ENCODE results near the gene PSME1.

The PSME1 gene

DNA sequence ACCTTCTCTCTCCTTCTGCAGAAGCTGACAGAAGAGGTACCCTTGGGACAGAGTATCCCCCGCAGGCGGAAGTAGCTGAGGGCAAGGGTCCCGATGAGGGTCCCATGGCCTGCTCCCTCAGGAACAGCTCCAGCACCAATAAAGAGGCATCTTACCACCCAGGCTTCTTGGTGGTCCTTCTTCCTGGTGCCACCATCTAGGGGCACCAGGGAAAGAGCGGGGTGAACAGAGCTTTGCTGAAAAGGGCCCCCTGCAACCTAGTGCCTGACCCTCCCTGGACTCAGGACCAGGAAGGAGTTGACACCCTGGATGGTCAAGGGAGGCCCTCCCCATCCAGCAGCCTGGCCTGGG, 24.5 kb downstream of the PSME1 start:
- Histone ChIP-seq H3K27ac (ENCODE audit: insufficient read depth, low read depth, low read length, poor library complexity, severe bottlenecking) (no peak overlapping the region), H3K36me3 (ENCODE audit: control insufficient read depth, insufficient read depth, low read length) (peaks cover 26% of the 10 kb centered on the region), H3K27me3 (ENCODE audit: control insufficient read depth, insufficient read depth, low read length, poor library complexity, severe bottlenecking) (no peaks in the 10 kb centered on the region), H3K4me1 (ENCODE audit: control insufficient read depth, insufficient read depth, low read length) (no peaks in the 10 kb centered on the region), H3K4me3 (ENCODE audit: insufficient read depth, low read depth, low read length) (no peak overlapping the region), H3K9me3 (ENCODE audit: control insufficient read depth, low read length) (no peaks in the 10 kb centered on the region)
- WGBS, 2 experiments, result 96 to 98% methylated on average over 4 of the region's 4 CpGs

DNA sequence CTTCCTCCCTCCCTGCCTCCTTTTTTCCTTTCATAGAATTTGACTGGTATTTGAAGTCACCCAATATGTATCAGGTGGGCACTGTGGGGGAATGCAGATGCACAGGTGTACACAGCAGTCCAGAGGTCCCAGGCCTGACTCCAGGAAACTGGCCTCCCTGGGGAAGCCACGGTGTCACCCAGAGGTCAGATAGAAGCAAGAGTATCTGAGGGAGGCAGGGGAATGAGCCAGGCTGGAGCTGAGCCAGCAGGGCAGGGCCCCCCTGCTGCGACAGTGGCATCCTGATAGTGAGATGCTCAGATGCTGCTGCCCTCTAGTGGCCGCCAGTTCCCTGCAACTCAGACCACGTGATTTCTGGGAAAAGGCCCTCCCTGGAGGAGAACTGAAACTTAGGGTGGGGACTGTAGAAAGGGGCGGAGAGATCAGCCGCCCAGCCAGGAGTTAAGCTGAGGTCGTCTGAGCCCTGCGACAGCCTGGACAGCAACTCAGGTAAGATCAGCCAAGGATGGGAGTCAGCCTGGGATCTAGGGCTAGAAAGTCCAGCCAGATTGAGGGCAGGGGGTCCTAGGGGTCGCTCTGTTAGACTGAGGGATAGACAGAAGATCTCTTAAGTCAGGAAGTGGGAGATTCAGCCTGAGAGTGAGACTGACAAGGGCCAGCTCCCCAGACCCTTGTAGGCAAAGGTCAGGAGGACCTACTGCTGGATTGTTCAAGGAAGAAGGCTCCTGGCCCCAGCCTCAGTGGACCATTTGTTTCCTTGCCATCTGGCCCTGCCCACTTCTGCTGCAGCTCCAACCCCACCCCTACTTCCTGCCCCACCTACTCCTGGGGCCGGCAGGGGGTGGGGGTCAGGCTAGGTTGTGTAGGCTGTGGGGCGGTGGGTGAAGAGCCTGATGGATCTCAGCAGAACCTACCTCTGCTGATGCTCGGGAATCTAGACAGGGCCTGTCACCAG, 25.1 kb downstream of the PSME1 start, which contains the start of gene IRF9:
Gene IRF9, plus strand, starts transcription at position 416 of the 955 bp plus-strand sequence. CDS start 880 bp downstream, outside the sequence.
- 16 to 20% methylated on average over 12 of the region's 12 CpGs for WGBS, 2 experiments
- Histone ChIP-seq H3K4me3 (ENCODE audit: insufficient read depth, low read depth, low read length) (peak within 1 kb of the TSS; percentile 43), H3K36me3 (ENCODE audit: control insufficient read depth, insufficient read depth, low read length) (peaks cover 20% of the 10 kb centered on the region)

DNA sequence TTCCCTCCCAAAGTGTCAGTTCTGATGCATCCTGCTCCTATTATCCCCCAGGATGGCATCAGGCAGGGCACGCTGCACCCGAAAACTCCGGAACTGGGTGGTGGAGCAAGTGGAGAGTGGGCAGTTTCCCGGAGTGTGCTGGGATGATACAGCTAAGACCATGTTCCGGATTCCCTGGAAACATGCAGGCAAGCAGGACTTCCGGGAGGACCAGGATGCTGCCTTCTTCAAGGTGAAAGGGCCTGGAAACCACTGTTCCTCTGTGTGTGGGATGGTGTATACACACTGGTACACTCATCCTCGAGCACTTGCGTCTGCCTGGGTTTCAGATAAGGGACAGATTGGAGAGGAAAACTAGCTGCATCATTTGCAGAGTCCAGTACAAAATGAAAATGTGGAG, 26.1 kb downstream of the PSME1 start:
- H3K27me3 ChIP-seq (ENCODE audit: control insufficient read depth, insufficient read depth, low read length, poor library complexity, severe bottlenecking), result no peaks in the 10 kb centered on the region
- H3K4me1 ChIP-seq (ENCODE audit: control insufficient read depth, insufficient read depth, low read length), result no peaks in the 10 kb centered on the region
- H3K4me3 ChIP-seq (ENCODE audit: insufficient read depth, low read depth, low read length), result no peak overlapping the region
- H3K36me3 ChIP-seq (ENCODE audit: control insufficient read depth, insufficient read depth, low read length), result peaks cover 15% of the 10 kb centered on the region
- no peak overlapping the region for H3K27ac ChIP-seq (ENCODE audit: insufficient read depth, low read depth, low read length, poor library complexity, severe bottlenecking)
- WGBS, 2 experiments, result 95 to 96% methylated on average over 8 of the region's 8 CpGs
- no peaks in the 10 kb centered on the region for H3K9me3 ChIP-seq (ENCODE audit: control insufficient read depth, low read length)

More for the DNA sequence above, 25.1 kb downstream of the PSME1 start, which contains the start of gene IRF9:
- Histone ChIP-seq H3K4me1 (ENCODE audit: control insufficient read depth, insufficient read depth, low read length) (no peaks in the 10 kb centered on the region), H3K9me3 (ENCODE audit: control insufficient read depth, low read length) (no peaks in the 10 kb centered on the region), H3K27ac (ENCODE audit: insufficient read depth, low read depth, low read length, poor library complexity, severe bottlenecking) (peak within 1 kb of the TSS; percentile 60), H3K27me3 (ENCODE audit: control insufficient read depth, insufficient read depth, low read length, poor library complexity, severe bottlenecking) (no peaks in the 10 kb centered on the region)

DNA sequence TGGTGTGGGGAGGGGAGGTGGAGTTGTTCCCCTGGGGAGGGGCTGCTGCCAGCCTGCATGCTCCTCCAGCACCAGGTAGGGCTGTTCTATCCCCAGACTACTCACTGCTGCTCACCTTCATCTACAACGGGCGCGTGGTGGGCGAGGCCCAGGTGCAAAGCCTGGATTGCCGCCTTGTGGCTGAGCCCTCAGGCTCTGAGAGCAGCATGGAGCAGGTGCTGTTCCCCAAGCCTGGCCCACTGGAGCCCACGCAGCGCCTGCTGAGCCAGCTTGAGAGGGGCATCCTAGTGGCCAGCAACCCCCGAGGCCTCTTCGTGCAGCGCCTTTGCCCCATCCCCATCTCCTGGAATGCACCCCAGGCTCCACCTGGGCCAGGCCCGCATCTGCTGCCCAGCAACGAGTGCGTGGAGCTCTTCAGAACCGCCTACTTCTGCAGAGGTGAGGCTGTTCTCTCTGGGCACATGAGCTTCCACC, 28.6 kb downstream of the PSME1 start:
- no peaks in the 10 kb centered on the region for H3K9me3 ChIP-seq (ENCODE audit: control insufficient read depth, low read length)
- no peak overlapping the region for H3K27ac ChIP-seq (ENCODE audit: insufficient read depth, low read depth, low read length, poor library complexity, severe bottlenecking)
- H3K4me1 ChIP-seq (ENCODE audit: control insufficient read depth, insufficient read depth, low read length), result no peaks in the 10 kb centered on the region
- WGBS, 2 experiments, result 93 to 95% methylated on average over 14 of the region's 14 CpGs
- no peak overlapping the region for H3K4me3 ChIP-seq (ENCODE audit: insufficient read depth, low read depth, low read length)
- no peaks in the 10 kb centered on the region for H3K36me3 ChIP-seq (ENCODE audit: control insufficient read depth, insufficient read depth, low read length)
- H3K27me3 ChIP-seq (ENCODE audit: control insufficient read depth, insufficient read depth, low read length, poor library complexity, severe bottlenecking), result no peaks in the 10 kb centered on the region

DNA sequence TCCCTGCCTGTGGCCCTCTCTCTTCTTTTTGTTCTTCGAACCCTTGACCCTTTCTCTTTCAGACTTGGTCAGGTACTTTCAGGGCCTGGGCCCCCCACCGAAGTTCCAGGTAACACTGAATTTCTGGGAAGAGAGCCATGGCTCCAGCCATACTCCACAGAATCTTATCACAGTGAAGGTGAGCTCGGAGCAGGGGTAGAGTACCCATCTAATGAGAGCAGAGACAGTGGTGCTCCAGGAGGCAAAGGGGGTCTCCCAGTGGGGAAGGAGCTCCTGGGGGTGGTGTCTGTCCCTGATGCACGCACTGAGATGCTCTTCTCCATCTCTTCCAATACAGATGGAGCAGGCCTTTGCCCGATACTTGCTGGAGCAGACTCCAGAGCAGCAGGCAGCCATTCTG, 29.8 kb downstream of the PSME1 start:
- Histone ChIP-seq H3K9me3 (ENCODE audit: control insufficient read depth, low read length) (no peaks in the 10 kb centered on the region), H3K27me3 (ENCODE audit: control insufficient read depth, insufficient read depth, low read length, poor library complexity, severe bottlenecking) (no peaks in the 10 kb centered on the region), H3K36me3 (ENCODE audit: control insufficient read depth, insufficient read depth, low read length) (no peaks in the 10 kb centered on the region), H3K4me3 (ENCODE audit: insufficient read depth, low read depth, low read length) (no peak overlapping the region), H3K27ac (ENCODE audit: insufficient read depth, low read depth, low read length, poor library complexity, severe bottlenecking) (no peak overlapping the region), H3K4me1 (ENCODE audit: control insufficient read depth, insufficient read depth, low read length) (no peaks in the 10 kb centered on the region)
- 90 to 93% methylated on average over 5 of the region's 5 CpGs for whole genome bisulfite sequencing, 2 experiments

DNA sequence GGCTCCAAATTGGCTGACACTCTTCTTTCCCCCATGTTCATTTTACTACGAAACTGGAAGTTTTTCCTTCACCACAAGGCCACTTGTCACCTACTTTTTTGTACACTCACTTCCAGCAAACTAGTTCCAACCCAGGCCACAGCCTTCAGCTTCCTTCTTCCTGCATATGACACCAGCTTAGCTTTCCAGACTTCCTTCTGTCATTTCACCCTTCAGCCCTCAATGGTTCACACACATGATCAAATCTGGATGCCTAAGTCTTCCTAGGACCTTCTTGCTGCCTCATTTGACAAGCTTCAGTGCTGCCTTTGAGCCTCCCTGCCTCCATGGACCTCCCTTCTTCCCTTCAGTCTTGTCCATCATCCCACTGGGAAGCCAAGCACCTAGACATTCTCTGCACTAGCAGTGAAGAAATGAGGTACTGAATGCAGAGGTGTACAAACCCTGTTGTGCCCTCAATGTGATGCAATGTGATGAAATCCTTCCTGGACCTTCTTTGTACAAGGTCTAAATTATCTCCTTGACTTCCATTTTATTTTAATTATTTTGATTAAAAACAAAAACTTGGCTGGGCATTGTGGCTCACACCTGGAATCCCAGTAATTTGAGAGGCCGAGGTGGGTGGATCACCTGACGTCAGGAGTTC, 31.6 kb downstream of the PSME1 start:
- Histone ChIP-seq H3K4me1 (ENCODE audit: control insufficient read depth, insufficient read depth, low read length) (peaks cover 2% of the 10 kb centered on the region), H3K4me3 (ENCODE audit: insufficient read depth, low read depth, low read length) (no peak overlapping the region), H3K27me3 (ENCODE audit: control insufficient read depth, insufficient read depth, low read length, poor library complexity, severe bottlenecking) (no peaks in the 10 kb centered on the region), H3K9me3 (ENCODE audit: control insufficient read depth, low read length) (no peaks in the 10 kb centered on the region), H3K36me3 (ENCODE audit: control insufficient read depth, insufficient read depth, low read length) (no peaks in the 10 kb centered on the region), H3K27ac (ENCODE audit: insufficient read depth, low read depth, low read length, poor library complexity, severe bottlenecking) (no peak overlapping the region)
- 93% methylated on average over 3 of the region's 3 CpGs for WGBS, 2 experiments

DNA sequence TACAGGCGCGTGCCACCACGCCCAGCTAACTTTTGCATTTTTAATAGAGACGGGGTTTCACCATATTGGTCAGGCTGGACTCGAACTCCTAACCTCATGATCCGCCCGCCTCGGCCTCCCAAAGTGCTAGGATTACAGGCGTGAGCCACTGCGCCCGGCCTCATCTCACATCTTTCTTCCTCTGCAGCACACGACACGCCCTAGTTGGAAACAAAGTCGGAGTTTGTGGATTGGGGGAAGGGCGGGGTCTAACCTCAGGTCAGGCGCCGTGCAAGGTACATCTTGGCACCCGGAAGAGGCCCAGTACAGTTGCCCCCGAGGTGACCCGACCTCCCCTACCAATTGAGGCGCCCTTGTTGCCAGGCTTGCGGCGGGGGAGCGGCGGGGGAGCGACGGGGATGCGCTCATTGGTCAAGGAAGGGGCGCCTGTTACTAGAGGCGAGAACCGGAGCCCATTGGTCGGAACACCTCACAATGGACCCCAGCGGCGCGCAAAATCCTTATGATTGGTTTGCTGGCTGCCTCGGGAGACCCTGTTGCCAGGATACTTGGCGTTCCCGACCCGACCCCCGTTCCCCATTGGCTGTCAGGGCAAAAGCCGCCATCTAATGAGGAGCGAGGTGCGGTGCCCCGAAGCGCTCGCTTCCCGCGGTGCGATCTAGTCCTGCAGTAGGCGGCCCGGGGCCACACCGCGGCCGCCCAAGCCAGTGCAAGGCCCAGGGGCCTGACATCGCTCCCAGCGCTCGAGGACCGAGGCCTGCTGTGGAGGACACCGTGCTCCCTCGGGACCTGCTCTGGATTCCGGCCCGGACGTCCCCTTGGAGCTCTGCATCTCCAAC, 35.6 kb downstream of the PSME1 start, which contains the start of gene REC8:
Gene REC8, plus strand, starts transcription at position 659 of the 839 bp plus-strand sequence. CDS start 473 bp downstream, outside the sequence.
- Histone ChIP-seq H3K27ac (ENCODE audit: insufficient read depth, low read depth, low read length, poor library complexity, severe bottlenecking) (peak within 1 kb of the TSS; percentile 48), H3K27me3 (ENCODE audit: control insufficient read depth, insufficient read depth, low read length, poor library complexity, severe bottlenecking) (no peaks in the 10 kb centered on the region), H3K36me3 (ENCODE audit: control insufficient read depth, insufficient read depth, low read length) (no peaks in the 10 kb centered on the region), H3K4me1 (ENCODE audit: control insufficient read depth, insufficient read depth, low read length) (peaks cover 6% of the 10 kb centered on the region), H3K4me3 (ENCODE audit: insufficient read depth, low read depth, low read length) (peak within 1 kb of the TSS; percentile 60), H3K9me3 (ENCODE audit: control insufficient read depth, low read length) (no peaks in the 10 kb centered on the region)
- WGBS, 2 experiments, result 27 to 31% methylated on average over 63 of the region's 63 CpGs

DNA sequence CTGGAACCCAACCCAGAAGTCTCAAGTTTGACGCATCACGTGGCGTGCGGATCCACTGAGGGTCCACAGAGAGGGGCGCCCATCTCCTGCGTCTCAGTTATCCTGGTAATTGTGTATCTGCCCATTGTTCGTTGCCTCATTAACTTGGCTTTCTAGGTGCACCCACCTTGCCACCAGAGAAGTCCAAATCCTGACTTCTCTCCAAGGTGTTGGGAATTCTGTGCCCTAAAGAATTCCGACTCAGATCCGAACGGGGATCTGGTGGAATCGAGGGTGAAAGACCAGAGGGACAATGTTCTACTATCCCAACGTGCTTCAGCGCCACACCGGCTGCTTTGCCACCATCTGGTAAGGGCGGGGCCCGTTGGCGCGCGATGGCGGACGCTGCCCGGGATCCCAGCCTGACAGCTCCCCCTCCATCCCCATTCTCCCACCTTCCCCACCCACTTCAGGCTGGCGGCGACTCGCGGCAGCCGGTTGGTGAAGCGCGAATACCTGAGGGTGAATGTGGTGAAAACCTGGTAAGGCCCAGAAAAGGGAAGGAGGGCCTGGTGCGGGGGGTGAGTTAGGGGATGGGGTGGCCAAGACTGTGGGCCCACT, 36.4 kb downstream of the PSME1 start:
- Histone ChIP-seq H3K36me3 (ENCODE audit: control insufficient read depth, insufficient read depth, low read length) (no peaks in the 10 kb centered on the region), H3K4me1 (ENCODE audit: control insufficient read depth, insufficient read depth, low read length) (peaks cover 6% of the 10 kb centered on the region), H3K4me3 (ENCODE audit: insufficient read depth, low read depth, low read length) (peak overlapping the region; percentile 60), H3K27ac (ENCODE audit: insufficient read depth, low read depth, low read length, poor library complexity, severe bottlenecking) (no peak overlapping the region), H3K27me3 (ENCODE audit: control insufficient read depth, insufficient read depth, low read length, poor library complexity, severe bottlenecking) (no peaks in the 10 kb centered on the region), H3K9me3 (ENCODE audit: control insufficient read depth, low read length) (no peaks in the 10 kb centered on the region)
- 78 to 83% methylated on average over 30 of the region's 30 CpGs for WGBS, 2 experiments

DNA sequence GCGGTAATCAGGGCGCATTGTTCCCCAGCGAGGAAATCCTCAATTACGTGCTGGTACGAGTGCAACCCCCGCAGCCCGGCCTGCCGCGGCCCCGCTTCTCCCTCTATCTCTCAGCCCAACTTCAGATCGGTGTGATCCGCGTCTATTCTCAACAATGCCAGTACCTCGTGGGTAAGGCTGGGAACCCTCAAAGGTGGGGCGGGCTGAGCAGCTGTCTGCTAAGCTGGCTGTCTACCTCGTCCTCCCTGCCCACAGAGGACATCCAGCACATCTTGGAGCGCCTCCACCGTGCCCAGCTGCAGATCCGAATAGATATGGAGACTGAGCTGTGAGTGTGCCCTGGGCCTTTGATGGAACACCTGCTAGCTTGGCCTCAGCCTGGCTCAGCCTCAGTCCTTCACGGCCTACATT, 36.9 kb downstream of the PSME1 start:
- Histone ChIP-seq H3K27me3 (ENCODE audit: control insufficient read depth, insufficient read depth, low read length, poor library complexity, severe bottlenecking) (no peaks in the 10 kb centered on the region), H3K36me3 (ENCODE audit: control insufficient read depth, insufficient read depth, low read length) (peaks cover 2% of the 10 kb centered on the region), H3K9me3 (ENCODE audit: control insufficient read depth, low read length) (no peaks in the 10 kb centered on the region), H3K27ac (ENCODE audit: insufficient read depth, low read depth, low read length, poor library complexity, severe bottlenecking) (no peak overlapping the region), H3K4me3 (ENCODE audit: insufficient read depth, low read depth, low read length) (peak overlapping the region; percentile 60), H3K4me1 (ENCODE audit: control insufficient read depth, insufficient read depth, low read length) (peaks cover 6% of the 10 kb centered on the region)
- 91 to 93% methylated on average over 20 of the region's 20 CpGs for WGBS, 2 experiments
